Esophagus squamous epithelium (tissue), 5 donors: ENCODE results near the gene GNAL. TPM values are rescaled to one million over a fixed set of nuclear protein-coding genes. Genes with fewer than 3 reads are reported as not detected.

ENCODE experiments used
- DNase-seq: peaks from one replicate; lab custom pipeline; 2025; lab: John Stamatoyannopoulos, UW
- H3K27ac ChIP-seq, 4 donors: fragments of 200-600 bp; sonication (generic); one replicate each; pipeline ENCODE4 v1.5.1; 2016 to 2019; ENCODE audit warnings: mild to moderate bottlenecking in 1 of 4
- H3K27me3 ChIP-seq, 4 donors: fragments of 200-600 bp; sonication (generic); 1 replicate in 3 of 4; 2 replicates in 1 of 4; pipeline versions ENCODE4 v1.5.1 to v1.6.0; 2017 to 2021; ENCODE audit warnings: antibody characterized with exemption in 1 of 4
- H3K36me3 ChIP-seq, 3 donors: fragments of 200-600 bp; sonication (generic); one replicate each; pipeline ENCODE4 v1.5.1; 2016 to 2019
- H3K4me1 ChIP-seq, 3 donors: fragments of 200-600 bp; sonication (generic); one replicate each; pipeline ENCODE4 v1.5.1; 2017 to 2019
- H3K4me3 ChIP-seq, 4 donors: fragments of 200-600 bp; sonication (generic); 1 replicate in 3 of 4; 2 replicates in 1 of 4; pipeline ENCODE4 v1.5.1; 2016 to 2019; ENCODE audit warnings: mild to moderate bottlenecking in 2 of 4, moderate library complexity in 1 of 4
- H3K9me3 ChIP-seq, 3 donors: fragments of 200-600 bp; sonication (generic); one replicate each; pipeline ENCODE4 v1.5.1; 2016 to 2019
- CTCF ChIP-seq, 6 experiments: fragments of 450-650 bp in 4 of 6; fragments of 200-600 bp in 2 of 6; sonication (generic) in 2 of 6; IDR thresholded peaks; one replicate each; pipeline ENCODE4 v1.5.1; 2016 to 2019; ENCODE audit warnings: antibody characterized with exemption in 6 of 6, mild to moderate bottlenecking in 4 of 6, moderate library complexity in 4 of 6
- POLR2A ChIP-seq, 4 donors: fragments of 450-650 bp; IDR thresholded peaks; one replicate each; pipeline ENCODE4 v1.6.1; 2017; ENCODE audit warnings: antibody characterized with exemption in 4 of 4, mild to moderate bottlenecking in 4 of 4, moderate library complexity in 3 of 4
- WGBS, 2 donors: methylation state at CpG; one replicate each; pipeline ENCODE4 v1.1.5; 2018; 5-methylcytosine and 5-hydroxymethylcytosine counted together
- intact Hi-C: fragments of 100-400 bp; cut with DNase I; formaldehyde crosslinking; loops from one replicate; pipeline ENCODE4 v1.15.0; 2022
- total RNA-seq, 4 donors: library from RNA; depleted of rRNA; stranded (reverse); fragments of >200 nt; gene quantifications; one replicate each; pipeline ENCODE4 v1.1.0, GENCODE V29; 2016
- donor health status: DM: yes; HTN: yes; CAD: no.

GNAL gene
- total RNA-seq, 4 donors from 2014 or later, result 2.4 to 23.4 (median 7.0) TPM

- no peaks in the 10 kb centered on the region for H3K36me3 ChIP-seq
- H3K4me1 ChIP-seq, result no peaks in the 10 kb centered on the region
- no peak overlapping the region for H3K4me3 ChIP-seq
- no peaks in the 10 kb centered on the region for H3K9me3 ChIP-seq
- intact Hi-C loops, result no loop called here
- no peak for DNase-seq
- TF ChIP-seq POLR2A (IDR thresholded peaks at IDR 0.05) (no peak), CTCF (IDR thresholded peaks at IDR 0.05) (no peak)
- no peak overlapping the region for H3K27ac ChIP-seq
- no peaks in the 10 kb centered on the region for H3K27me3 ChIP-seq
- 92 to 94% methylated on average over 7 of the region's 7 CpGs for WGBS, 2 donors
Measured at GRCh38 chr18:11821208-11821607, 132.1 kb downstream of the GNAL start.

GRCh38 chr18:11821643-11822237 is 132.7 kb downstream of the GNAL start:
- no peak for DNase-seq
- 92 to 93% methylated on average over 15 to 24 of the region's 40 CpGs for WGBS, 2 donors
- intact Hi-C loops, result no loop called here
- Histone ChIP-seq H3K9me3 (no peaks in the 10 kb centered on the region), H3K36me3 (no peaks in the 10 kb centered on the region), H3K27ac (no peak overlapping the region), H3K4me1 (no peaks in the 10 kb centered on the region), H3K4me3 (no peak overlapping the region), H3K27me3 (no peaks in the 10 kb centered on the region)
- TF ChIP-seq CTCF (IDR thresholded peaks at IDR 0.05) (no peak), POLR2A (IDR thresholded peaks at IDR 0.05) (no peak)

DNA sequence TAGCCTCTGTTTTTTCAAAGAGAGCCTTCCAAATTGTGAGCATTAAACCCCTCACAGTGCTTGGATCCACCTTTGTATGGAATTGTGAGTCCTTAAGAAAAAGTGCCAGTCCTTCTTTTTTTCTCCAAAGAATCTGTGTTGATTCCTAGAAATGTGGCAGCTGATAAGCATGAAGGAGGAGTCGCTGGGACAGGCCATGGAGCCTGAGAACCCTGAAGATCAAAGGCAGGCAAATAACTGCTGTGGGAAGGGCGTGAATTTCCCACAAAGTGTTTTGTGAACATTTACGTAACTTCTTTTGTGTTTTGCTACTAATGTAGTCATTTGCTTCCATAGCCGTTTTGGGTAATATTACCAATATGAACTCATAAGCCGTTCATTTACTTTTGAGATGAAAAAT is 134.5 kb downstream of the GNAL start:
- WGBS, 2 donors, result 52 to 72% methylated on average over 5 of the region's 5 CpGs
- Histone ChIP-seq H3K4me3 (no peak overlapping the region), H3K9me3 (no peaks in the 10 kb centered on the region), H3K36me3 (no peaks in the 10 kb centered on the region), H3K27me3 (no peaks in the 10 kb centered on the region), H3K27ac (no peak overlapping the region), H3K4me1 (no peaks in the 10 kb centered on the region)
- TF ChIP-seq CTCF (IDR thresholded peaks at IDR 0.05), result no peak
- TF ChIP-seq POLR2A (IDR thresholded peaks at IDR 0.05), result no peak
- DNase-seq, result no peak
- intact Hi-C loops, result no loop called here

- H3K27ac ChIP-seq, result no peak overlapping the region
- no peaks in the 10 kb centered on the region for H3K27me3 ChIP-seq
- WGBS, 2 donors, result 89 to 92% methylated on average over 11 to 12 of the region's 12 CpGs
- H3K4me3 ChIP-seq, result no peak overlapping the region
- no peaks in the 10 kb centered on the region for H3K9me3 ChIP-seq
- no peak for TF ChIP-seq POLR2A (IDR thresholded peaks at IDR 0.05)
- no peak for TF ChIP-seq CTCF (IDR thresholded peaks at IDR 0.05)
- DNase-seq, result no peak
- intact Hi-C loops, result no loop called here
- no peaks in the 10 kb centered on the region for H3K36me3 ChIP-seq
- no peaks in the 10 kb centered on the region for H3K4me1 ChIP-seq
Measured at GRCh38 chr18:11826836-11827235, 137.8 kb downstream of the GNAL start.

- Histone ChIP-seq H3K36me3 (no peaks in the 10 kb centered on the region), H3K4me1 (no peaks in the 10 kb centered on the region), H3K27me3 (no peaks in the 10 kb centered on the region), H3K9me3 (no peaks in the 10 kb centered on the region), H3K27ac (no peak overlapping the region), H3K4me3 (no peak overlapping the region)
- WGBS, 2 donors, result 70 to 81% methylated on average over 6 of the region's 6 CpGs
- DNase-seq, result no peak
- no peak for TF ChIP-seq CTCF (IDR thresholded peaks at IDR 0.05)
- no peak for TF ChIP-seq POLR2A (IDR thresholded peaks at IDR 0.05)
- intact Hi-C loops, result no loop called here
Measured at GRCh38 chr18:11828786-11829432, 139.8 kb downstream of the GNAL start.
